Measurements from ENCODE around the gene WASHC4. TPM values are rescaled to one million over a fixed set of nuclear protein-coding genes. Genes with fewer than 3 reads are reported as not detected.

Gene WASHC4
- total RNA-seq, 1 experiment from 2014 or later, result 46.9 TPM

GRCh38 chr12:105113094-105113493 lies 5.6 kb downstream of the WASHC4 start:
- no peaks in the 10 kb centered on the region for H3K27me3 ChIP-seq (ENCODE audit: low read length)
- intact Hi-C loops (cut with micrococcal nuclease), result no loop called here
- no peaks in the 10 kb centered on the region for H3F3A ChIP-seq (ENCODE audit: low read length, unreplicated experiment)
- no peaks in the 10 kb centered on the region for H3K9me2 ChIP-seq (replicated peaks; ENCODE audit: low read length)
- peaks cover 8% of the 10 kb centered on the region; the same call in 1 of the 2 replicates for H4K20me1 ChIP-seq (ENCODE audit: low read length)
- H3K27ac ChIP-seq (ENCODE audit: low read length), result no peak overlapping the region
- peaks cover 48% of the 10 kb centered on the region for H3K36me3 ChIP-seq (ENCODE audit: low read depth, low read length)
- TF ChIP-seq CTCF (conservative IDR thresholded peaks at IDR 0.05; ENCODE audit: low read depth, low read length) (no peak), EZH2 (IDR thresholded peaks at IDR 0.05; ENCODE audit: low read length, unreplicated experiment) (no peak), EZH2phosphoT487 (IDR thresholded peaks at IDR 0.05; ENCODE audit: borderline replicate concordance, low read length) (no peak)
- no peak overlapping the region for H3K9ac ChIP-seq (ENCODE audit: low read length)
- no peak for ATAC-seq
- ChIA-PET POLR2A (ENCODE audit: unreplicated experiment) (no interaction called here), CTCF (no interaction called here)
- BruUV-seq (replicated peaks), result no TSS peak
- DNase-seq, result no peak
- H3K4me2 ChIP-seq (ENCODE audit: low read length), result no peak overlapping the region
- H2AFZ ChIP-seq (ENCODE audit: low read length), result no peak overlapping the region
- peaks cover 17% of the 10 kb centered on the region; the same call in 1 of the 2 replicates for H3K4me1 ChIP-seq (ENCODE audit: insufficient read depth, low read length)
- no peaks in the 10 kb centered on the region for H3K9me3 ChIP-seq (ENCODE audit: low read length)
- H3K79me2 ChIP-seq (ENCODE audit: low read length), result peaks cover 55% of the 10 kb centered on the region
- H3K4me3 ChIP-seq (ENCODE audit: low read length), result no peak overlapping the region

GRCh38 chr12:105116969-105117368 lies 9.4 kb downstream of the WASHC4 start:
- Histone ChIP-seq H3K4me2 (ENCODE audit: low read length) (no peak overlapping the region), H3K9me3 (ENCODE audit: low read length) (no peaks in the 10 kb centered on the region), H3F3A (ENCODE audit: low read length, unreplicated experiment) (no peaks in the 10 kb centered on the region), H4K20me1 (ENCODE audit: low read length) (0 out of 2 replicates have a peak, but pooled peaks cover 3% of the 10 kb centered on the region), H2AFZ (ENCODE audit: low read length) (no peak overlapping the region), H3K9me2 (replicated peaks; ENCODE audit: low read length) (no peaks in the 10 kb centered on the region), H3K27ac (ENCODE audit: low read length) (no peak overlapping the region), H3K27me3 (ENCODE audit: low read length) (no peaks in the 10 kb centered on the region), H3K36me3 (ENCODE audit: low read depth, low read length) (peaks cover 67% of the 10 kb centered on the region), H3K79me2 (ENCODE audit: low read length) (peaks cover 17% of the 10 kb centered on the region), H3K4me3 (ENCODE audit: low read length) (no peak overlapping the region), H3K9ac (ENCODE audit: low read length) (no peak overlapping the region), H3K4me1 (ENCODE audit: insufficient read depth, low read length) (peaks cover 8% of the 10 kb centered on the region)
- ChIA-PET CTCF (no interaction called here), POLR2A (ENCODE audit: unreplicated experiment) (no interaction called here)
- no peak for DNase-seq
- ATAC-seq, result no peak
- intact Hi-C loops (cut with micrococcal nuclease), result no loop called here
- no TSS peak for BruUV-seq (replicated peaks)
- TF ChIP-seq EZH2 (IDR thresholded peaks at IDR 0.05; ENCODE audit: low read length, unreplicated experiment) (no peak), EZH2phosphoT487 (IDR thresholded peaks at IDR 0.05; ENCODE audit: borderline replicate concordance, low read length) (no peak), CTCF (conservative IDR thresholded peaks at IDR 0.05; ENCODE audit: low read depth, low read length) (no peak)

- intact Hi-C loops (cut with micrococcal nuclease), result no loop called here
- Histone ChIP-seq H3K4me2 (ENCODE audit: low read length) (no peak overlapping the region), H3K27ac (ENCODE audit: low read length) (no peak overlapping the region), H3K9me2 (replicated peaks; ENCODE audit: low read length) (no peaks in the 10 kb centered on the region), H3K9ac (ENCODE audit: low read length) (no peak overlapping the region), H3K36me3 (ENCODE audit: low read depth, low read length) (peaks cover 63% of the 10 kb centered on the region; the same call in 1 of the 2 replicates), H2AFZ (ENCODE audit: low read length) (no peak overlapping the region), H3F3A (ENCODE audit: low read length, unreplicated experiment) (no peaks in the 10 kb centered on the region), H3K4me3 (ENCODE audit: low read length) (no peak overlapping the region), H3K79me2 (ENCODE audit: low read length) (no peaks in the 10 kb centered on the region), H3K9me3 (ENCODE audit: low read length) (no peaks in the 10 kb centered on the region), H3K4me1 (ENCODE audit: insufficient read depth, low read length) (peaks cover 8% of the 10 kb centered on the region), H3K27me3 (ENCODE audit: low read length) (no peaks in the 10 kb centered on the region), H4K20me1 (ENCODE audit: low read length) (no peaks in the 10 kb centered on the region)
- DNase-seq (peak; percentile 57), ATAC-seq (peak; percentile 96)
- BruUV-seq (replicated peaks), result no TSS peak
- ChIA-PET CTCF (no interaction called here), POLR2A (ENCODE audit: unreplicated experiment) (no interaction called here)
- TF ChIP-seq EZH2 (IDR thresholded peaks at IDR 0.05; ENCODE audit: low read length, unreplicated experiment) (no peak), CTCF (conservative IDR thresholded peaks at IDR 0.05; ENCODE audit: low read depth, low read length) (no peak), EZH2phosphoT487 (IDR thresholded peaks at IDR 0.05; ENCODE audit: borderline replicate concordance, low read length) (no peak)
Observed at GRCh38 chr12:105120551-105120950, 13.0 kb downstream of the WASHC4 start.
